ENCODE results near the gene ZNF786. TPM values are rescaled to one million over a fixed set of nuclear protein-coding genes. Genes with fewer than 3 reads are reported as not detected.

The ZNF786 gene
- total RNA-seq, 1 donor from 2014 or later: 6.3 TPM

DNA sequence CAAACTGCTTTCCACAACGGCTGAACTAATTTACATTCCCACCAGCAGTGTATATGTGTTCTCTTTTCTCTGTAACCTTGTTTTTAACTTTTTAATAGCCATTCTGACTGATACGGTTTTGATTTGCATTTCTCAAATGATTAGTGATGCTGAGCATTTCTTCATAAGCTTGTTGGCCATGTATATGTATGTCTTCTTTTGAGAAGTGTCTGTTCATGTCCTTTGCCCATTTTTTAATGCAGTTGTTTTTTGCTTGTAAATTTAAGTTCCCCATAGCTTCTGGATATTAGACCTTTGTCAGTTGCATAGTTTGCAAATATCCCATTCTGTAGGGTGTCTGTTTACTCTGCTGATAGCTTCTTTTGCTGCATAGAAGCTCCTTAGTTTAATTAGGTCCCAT is 6.1 kb downstream of the ZNF786 start:
- no peaks in the 10 kb centered on the region for H3K9me3 ChIP-seq (ENCODE audit: control insufficient read depth in 3 of 3, low read length in 3 of 3)
- no peak overlapping the region for H3K27ac ChIP-seq (ENCODE audit: low read depth, low read length)
- no peaks in the 10 kb centered on the region for H3K4me1 ChIP-seq (ENCODE audit: control insufficient read depth in 3 of 3, insufficient read depth in 3 of 3, low read length in 3 of 3)
- H3K27me3 ChIP-seq (ENCODE audit: control insufficient read depth in 3 of 3, insufficient read depth in 3 of 3, low read length in 3 of 3): no peaks in the 10 kb centered on the region
- H3K4me3 ChIP-seq (ENCODE audit: low read length in 3 of 3): no peak overlapping the region
- H3K9ac ChIP-seq (ENCODE audit: low read depth in 1 of 3, low read length in 3 of 3): no peak overlapping the region
- H3K36me3 ChIP-seq (ENCODE audit: control insufficient read depth in 3 of 3, insufficient read depth in 3 of 3, low read length in 3 of 3): peaks cover 0 to 4% (median 3%) of the 10 kb centered on the region in 3 donors

DNA sequence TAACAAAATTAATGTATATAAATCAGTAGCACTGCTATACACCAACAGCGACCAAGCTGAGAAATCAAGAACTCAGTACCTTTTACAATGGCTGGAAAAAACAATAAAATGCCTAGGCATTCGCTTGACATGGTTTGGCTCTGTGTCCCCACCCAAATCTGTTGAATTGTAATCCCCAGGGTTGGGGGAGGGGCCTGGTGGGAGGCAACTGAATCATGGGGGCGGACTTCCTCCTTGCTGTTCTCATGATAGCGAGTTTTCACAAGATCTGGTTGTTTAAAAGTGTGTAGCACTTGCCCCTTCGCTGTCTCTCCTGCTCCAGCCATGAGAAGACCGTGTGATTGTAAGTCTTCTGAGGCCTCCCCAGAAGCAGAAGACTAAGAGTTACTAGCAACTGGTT is 8.6 kb downstream of the ZNF786 start:
- Histone ChIP-seq H3K36me3 (ENCODE audit: control insufficient read depth in 3 of 3, insufficient read depth in 3 of 3, low read length in 3 of 3) (peaks cover 0 to 5% (median 5%) of the 10 kb centered on the region in 3 donors), H3K4me1 (ENCODE audit: control insufficient read depth in 3 of 3, insufficient read depth in 3 of 3, low read length in 3 of 3) (no peaks in the 10 kb centered on the region), H3K27ac (ENCODE audit: low read depth, low read length) (no peak overlapping the region), H3K9ac (ENCODE audit: low read depth in 1 of 3, low read length in 3 of 3) (no peak overlapping the region), H3K9me3 (ENCODE audit: control insufficient read depth in 3 of 3, low read length in 3 of 3) (no peaks in the 10 kb centered on the region), H3K4me3 (ENCODE audit: low read length in 3 of 3) (no peak overlapping the region), H3K27me3 (ENCODE audit: control insufficient read depth in 3 of 3, insufficient read depth in 3 of 3, low read length in 3 of 3) (no peaks in the 10 kb centered on the region)

DNA sequence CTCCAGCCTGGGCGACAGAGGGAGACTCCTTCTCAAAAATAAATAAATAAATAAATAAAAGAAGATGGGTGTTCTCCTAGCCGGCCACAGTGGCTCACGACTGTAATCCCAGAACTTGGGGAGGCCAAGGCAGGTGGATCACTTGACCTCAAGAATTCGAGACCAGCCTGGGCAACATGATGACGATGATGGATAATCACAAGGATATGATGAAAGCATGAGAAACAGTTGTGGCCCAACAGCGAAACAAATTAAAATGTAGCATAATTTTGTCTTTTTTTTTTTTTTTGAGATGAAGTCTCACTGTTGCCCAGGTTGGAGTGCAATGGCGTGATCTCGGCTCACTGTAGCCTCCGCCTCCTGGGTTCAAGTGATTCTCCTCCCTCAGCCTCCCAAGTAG is 12.9 kb downstream of the ZNF786 start:
- Histone ChIP-seq H3K36me3 (ENCODE audit: control insufficient read depth in 3 of 3, insufficient read depth in 3 of 3, low read length in 3 of 3) (peaks cover 5 to 14% (median 10%) of the 10 kb centered on the region in 3 donors), H3K27me3 (ENCODE audit: control insufficient read depth in 3 of 3, insufficient read depth in 3 of 3, low read length in 3 of 3) (no peaks in the 10 kb centered on the region), H3K4me3 (ENCODE audit: low read length in 3 of 3) (no peak overlapping the region), H3K9ac (ENCODE audit: low read depth in 1 of 3, low read length in 3 of 3) (no peak overlapping the region), H3K9me3 (ENCODE audit: control insufficient read depth in 3 of 3, low read length in 3 of 3) (no peaks in the 10 kb centered on the region), H3K4me1 (ENCODE audit: control insufficient read depth in 3 of 3, insufficient read depth in 3 of 3, low read length in 3 of 3) (no peaks in the 10 kb centered on the region), H3K27ac (ENCODE audit: low read depth, low read length) (no peak overlapping the region)

GRCh38 chr7:149075286-149075685 is 15.2 kb downstream of the ZNF786 start:
- Histone ChIP-seq H3K4me1 (ENCODE audit: control insufficient read depth in 3 of 3, insufficient read depth in 3 of 3, low read length in 3 of 3) (no peaks in the 10 kb centered on the region), H3K9ac (ENCODE audit: low read depth in 1 of 3, low read length in 3 of 3) (no peak overlapping the region)

GRCh38 chr7:149074116-149074885 is 16.2 kb downstream of the ZNF786 start:
- no peaks in the 10 kb centered on the region for H3K9me3 ChIP-seq (ENCODE audit: control insufficient read depth in 3 of 3, low read length in 3 of 3)
- no peak overlapping the region for H3K4me3 ChIP-seq (ENCODE audit: low read length in 3 of 3)
- peaks cover 22 to 32% (median 31%) of the 10 kb centered on the region in 3 donors for H3K36me3 ChIP-seq (ENCODE audit: control insufficient read depth in 3 of 3, insufficient read depth in 3 of 3, low read length in 3 of 3)
- H3K27me3 ChIP-seq (ENCODE audit: control insufficient read depth in 3 of 3, insufficient read depth in 3 of 3, low read length in 3 of 3): no peaks in the 10 kb centered on the region
- no peaks in the 10 kb centered on the region for H3K4me1 ChIP-seq (ENCODE audit: control insufficient read depth in 3 of 3, insufficient read depth in 3 of 3, low read length in 3 of 3)
- no peak overlapping the region for H3K27ac ChIP-seq (ENCODE audit: low read depth, low read length)
- H3K9ac ChIP-seq (ENCODE audit: low read depth in 1 of 3, low read length in 3 of 3): peak overlapping the region in 1 of 3 donors; percentile 30

More at GRCh38 chr7:149075286-149075685, 15.2 kb downstream of the ZNF786 start:
- Histone ChIP-seq H3K4me3 (ENCODE audit: low read length in 3 of 3) (no peak overlapping the region), H3K36me3 (ENCODE audit: control insufficient read depth in 3 of 3, insufficient read depth in 3 of 3, low read length in 3 of 3) (peaks cover 20 to 31% (median 30%) of the 10 kb centered on the region in 3 donors), H3K27me3 (ENCODE audit: control insufficient read depth in 3 of 3, insufficient read depth in 3 of 3, low read length in 3 of 3) (no peaks in the 10 kb centered on the region), H3K27ac (ENCODE audit: low read depth, low read length) (no peak overlapping the region), H3K9me3 (ENCODE audit: control insufficient read depth in 3 of 3, low read length in 3 of 3) (no peaks in the 10 kb centered on the region)

DNA sequence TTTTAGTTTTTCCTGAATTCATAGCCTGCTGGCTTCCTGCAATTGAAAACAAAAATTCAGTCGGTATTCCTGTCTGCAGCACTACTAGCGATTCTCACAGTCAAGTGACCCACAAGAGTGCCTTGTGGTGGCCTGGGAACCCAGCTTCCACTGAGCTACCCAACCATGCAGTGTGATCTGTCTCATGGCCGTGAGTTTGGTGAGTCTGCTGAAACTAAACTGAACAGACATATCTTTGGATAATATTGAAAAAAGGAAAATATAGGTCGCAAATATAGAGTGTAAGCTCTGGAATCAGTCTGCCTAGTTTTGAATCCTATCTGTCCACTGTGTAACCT is 18.1 kb downstream of the ZNF786 start:
- no peaks in the 10 kb centered on the region for H3K4me1 ChIP-seq (ENCODE audit: control insufficient read depth in 3 of 3, insufficient read depth in 3 of 3, low read length in 3 of 3)
- no peak overlapping the region for H3K9ac ChIP-seq (ENCODE audit: low read depth in 1 of 3, low read length in 3 of 3)
- H3K27ac ChIP-seq (ENCODE audit: low read depth, low read length): no peak overlapping the region
- no peak overlapping the region for H3K4me3 ChIP-seq (ENCODE audit: low read length in 3 of 3)
- H3K36me3 ChIP-seq (ENCODE audit: control insufficient read depth in 3 of 3, insufficient read depth in 3 of 3, low read length in 3 of 3): peaks cover 22 to 34% (median 32%) of the 10 kb centered on the region in 3 donors
- no peaks in the 10 kb centered on the region for H3K27me3 ChIP-seq (ENCODE audit: control insufficient read depth in 3 of 3, insufficient read depth in 3 of 3, low read length in 3 of 3)
- no peaks in the 10 kb centered on the region for H3K9me3 ChIP-seq (ENCODE audit: control insufficient read depth in 3 of 3, low read length in 3 of 3)

DNA sequence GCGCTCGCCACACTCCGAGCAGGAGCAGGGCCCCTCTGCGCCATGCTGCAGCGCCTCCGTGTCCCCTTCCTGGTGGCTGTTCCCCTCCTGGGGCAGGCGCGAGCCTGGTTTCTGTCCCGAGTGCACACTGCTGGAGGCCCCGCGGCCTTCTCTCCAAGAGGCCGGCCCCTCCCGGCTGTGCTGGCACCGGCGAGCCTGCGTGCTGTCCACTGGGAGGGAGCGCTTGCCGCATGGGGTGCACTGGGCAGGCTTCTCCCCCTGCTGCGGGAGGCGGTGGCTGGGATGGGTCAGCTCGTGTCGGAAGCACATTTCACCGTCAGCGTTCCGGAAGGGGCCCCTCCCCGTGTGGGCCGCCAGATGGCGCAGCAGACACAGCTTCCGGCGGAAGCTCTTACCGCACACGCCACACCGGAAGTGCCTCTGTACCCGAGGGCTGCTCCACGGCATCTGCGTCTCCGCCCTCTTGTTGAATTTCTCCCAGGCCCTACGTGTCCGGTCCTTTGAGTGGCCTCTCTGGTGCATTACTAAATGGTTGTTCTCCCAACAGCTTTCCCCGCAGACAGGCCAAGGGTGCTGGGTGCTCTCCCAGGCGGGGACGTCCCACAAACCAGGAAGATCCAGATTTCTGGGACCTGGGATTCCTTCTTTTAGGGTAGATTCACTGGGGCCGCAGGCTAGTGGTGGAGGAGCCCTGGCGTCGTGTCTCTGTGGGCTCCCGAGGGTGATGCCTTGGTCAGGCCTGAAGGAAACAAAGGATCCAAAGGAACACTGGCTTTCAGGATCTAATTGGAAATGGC is 18.7 kb downstream of the ZNF786 start:
- Histone ChIP-seq H3K9me3 (ENCODE audit: control insufficient read depth in 3 of 3, low read length in 3 of 3) (no peaks in the 10 kb centered on the region), H3K27me3 (ENCODE audit: control insufficient read depth in 3 of 3, insufficient read depth in 3 of 3, low read length in 3 of 3) (no peaks in the 10 kb centered on the region), H3K27ac (ENCODE audit: low read depth, low read length) (peak overlapping the region; percentile 43), H3K4me3 (ENCODE audit: low read length in 3 of 3) (no peak overlapping the region), H3K9ac (ENCODE audit: low read depth in 1 of 3, low read length in 3 of 3) (no peak overlapping the region), H3K36me3 (ENCODE audit: control insufficient read depth in 3 of 3, insufficient read depth in 3 of 3, low read length in 3 of 3) (peaks cover 22 to 32% (median 29%) of the 10 kb centered on the region in 3 donors), H3K4me1 (ENCODE audit: control insufficient read depth in 3 of 3, insufficient read depth in 3 of 3, low read length in 3 of 3) (no peaks in the 10 kb centered on the region)

GRCh38 chr7:149071182-149071635 is 19.3 kb downstream of the ZNF786 start:
- Histone ChIP-seq H3K36me3 (ENCODE audit: control insufficient read depth in 3 of 3, insufficient read depth in 3 of 3, low read length in 3 of 3) (peaks cover 22 to 28% (median 26%) of the 10 kb centered on the region in 3 donors), H3K9me3 (ENCODE audit: control insufficient read depth in 3 of 3, low read length in 3 of 3) (no peaks in the 10 kb centered on the region), H3K4me1 (ENCODE audit: control insufficient read depth in 3 of 3, insufficient read depth in 3 of 3, low read length in 3 of 3) (no peaks in the 10 kb centered on the region), H3K4me3 (ENCODE audit: low read length in 3 of 3) (no peak overlapping the region), H3K9ac (ENCODE audit: low read depth in 1 of 3, low read length in 3 of 3) (no peak overlapping the region), H3K27me3 (ENCODE audit: control insufficient read depth in 3 of 3, insufficient read depth in 3 of 3, low read length in 3 of 3) (no peaks in the 10 kb centered on the region), H3K27ac (ENCODE audit: low read depth, low read length) (no peak overlapping the region)

DNA sequence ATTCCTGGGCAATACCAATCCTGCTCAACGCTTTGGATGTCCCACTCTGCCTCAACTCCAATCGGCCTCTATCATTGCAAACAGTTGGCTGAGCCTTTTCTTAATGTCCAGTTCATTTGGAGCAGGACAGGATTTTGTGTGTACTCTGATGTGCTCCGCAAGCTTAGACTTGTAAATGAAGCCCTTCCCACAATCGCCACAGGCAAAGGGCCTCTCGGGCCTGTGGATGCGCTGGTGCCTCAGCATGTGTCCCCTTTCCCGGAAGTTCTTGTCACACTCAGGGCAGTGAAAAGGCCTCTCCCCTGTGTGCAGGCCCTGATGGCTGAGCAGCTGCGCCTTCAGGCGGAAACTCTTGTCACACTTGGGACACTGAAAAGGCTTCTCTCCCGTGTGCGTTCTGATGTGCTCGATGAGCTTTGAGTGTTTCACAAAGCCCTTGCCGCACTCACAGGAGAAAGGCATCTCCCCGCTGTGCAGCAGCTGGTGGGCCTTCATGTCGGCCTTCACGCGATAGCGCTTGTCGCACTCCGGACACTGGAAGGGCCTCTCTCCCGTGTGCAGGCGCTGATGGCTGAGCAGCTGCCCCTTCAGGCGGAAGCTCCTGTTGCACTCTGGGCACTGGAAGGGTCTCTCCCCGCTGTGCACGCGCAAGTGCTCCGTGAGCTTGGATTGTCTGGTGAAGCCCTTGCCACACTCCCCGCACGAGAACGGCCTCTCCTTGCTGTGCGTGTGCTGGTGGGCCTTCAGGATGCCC is 20.0 kb downstream of the ZNF786 start:
- Histone ChIP-seq H3K36me3 (ENCODE audit: control insufficient read depth in 3 of 3, insufficient read depth in 3 of 3, low read length in 3 of 3) (peaks cover 22 to 28% (median 26%) of the 10 kb centered on the region in 3 donors), H3K9ac (ENCODE audit: low read depth in 1 of 3, low read length in 3 of 3) (no peak overlapping the region), H3K4me1 (ENCODE audit: control insufficient read depth in 3 of 3, insufficient read depth in 3 of 3, low read length in 3 of 3) (no peaks in the 10 kb centered on the region), H3K9me3 (ENCODE audit: control insufficient read depth in 3 of 3, low read length in 3 of 3) (no peaks in the 10 kb centered on the region), H3K27me3 (ENCODE audit: control insufficient read depth in 3 of 3, insufficient read depth in 3 of 3, low read length in 3 of 3) (no peaks in the 10 kb centered on the region), H3K4me3 (ENCODE audit: low read length in 3 of 3) (no peak overlapping the region), H3K27ac (ENCODE audit: low read depth, low read length) (no peak overlapping the region)

Data from skeletal muscle tissue (tissue), 4 donors.